ENCODE measurements around the gene S100A12. TPM values are rescaled to one million over a fixed set of nuclear protein-coding genes. Genes with fewer than 3 reads are reported as not detected.
A peak's percentile ranks its signal among the peaks of the same experiment; 100 is the strongest.

S100A12 gene
- total RNA-seq, 3 donors from 2014 or later, result 1.3 to 1.8 TPM; not detected in 1

GRCh38 chr1:153353226-153353947, 22.0 kb downstream of the S100A12 start:
- intact Hi-C loops (cut with DNase I; ENCODE audit: low total_unique reads), result loop anchor here (2.0 kb wide), 1 partner anchor 141 kb away; no protein-coding TSS in a partner anchor

DNA sequence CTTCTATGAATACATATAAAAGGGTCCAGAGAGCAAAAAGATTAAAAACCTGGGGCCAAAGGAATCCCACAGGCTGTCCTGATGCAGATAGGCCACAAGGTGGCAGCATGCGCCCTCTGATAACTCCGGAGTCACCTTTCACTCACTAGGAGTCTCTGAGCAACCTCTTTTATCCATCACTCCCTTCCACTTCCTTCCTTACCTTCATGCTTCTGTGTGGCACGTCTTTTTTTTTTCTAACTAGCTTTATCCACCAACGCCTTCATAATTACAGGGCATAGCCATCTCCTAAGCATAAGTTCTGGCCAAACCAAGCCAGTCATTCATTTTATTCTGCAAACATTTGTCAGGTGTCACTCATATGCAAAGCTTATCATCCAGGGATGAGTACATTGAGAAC, 22.9 kb downstream of the S100A12 start:
- H3K27me3 ChIP-seq, result peaks cover 0 to 6% of the 10 kb centered on the region in 2 donors
- H3K4me3 ChIP-seq, result no peak overlapping the region
- H3K27ac ChIP-seq, result no peak overlapping the region
- H3K9me3 ChIP-seq, result no peaks in the 10 kb centered on the region
- peaks cover 0 to 4% of the 10 kb centered on the region in 2 donors for H3K4me1 ChIP-seq
- peak; percentile 60 to 85 (median 80) for TF ChIP-seq CTCF (IDR thresholded peaks at IDR 0.05)
- no peak for TF ChIP-seq POLR2A (IDR thresholded peaks at IDR 0.05)
- peak in 1 of 3 donors; percentile 37 for TF ChIP-seq POLR2AphosphoS5 (IDR thresholded peaks at IDR 0.05)
- no peaks in the 10 kb centered on the region for H3K36me3 ChIP-seq
- DNase-seq (ENCODE audit: low spot score in 2 of 2), result peak; percentile 45 to 62
- intact Hi-C loops (cut with DNase I; ENCODE audit: low total_unique reads), result loop anchor here (2.0 kb wide), 1 partner anchor 142 kb away; no protein-coding TSS in a partner anchor

More at GRCh38 chr1:153353226-153353947, 22.0 kb downstream of the S100A12 start:
- peak in 1 of 2 donors; percentile 12 for DNase-seq (ENCODE audit: low spot score in 2 of 2)
- H3K4me3 ChIP-seq, result no peak overlapping the region
- no peaks in the 10 kb centered on the region for H3K36me3 ChIP-seq
- peaks cover 0 to under 1% of the 10 kb centered on the region in 2 donors for H3K27me3 ChIP-seq
- peaks cover 0 to 9% of the 10 kb centered on the region in 2 donors for H3K4me1 ChIP-seq
- no peak for TF ChIP-seq POLR2AphosphoS5 (IDR thresholded peaks at IDR 0.05)
- TF ChIP-seq CTCF (IDR thresholded peaks at IDR 0.05), result no peak
- TF ChIP-seq POLR2A (IDR thresholded peaks at IDR 0.05), result no peak
- H3K9me3 ChIP-seq, result no peaks in the 10 kb centered on the region
- no peak overlapping the region for H3K27ac ChIP-seq

DNA sequence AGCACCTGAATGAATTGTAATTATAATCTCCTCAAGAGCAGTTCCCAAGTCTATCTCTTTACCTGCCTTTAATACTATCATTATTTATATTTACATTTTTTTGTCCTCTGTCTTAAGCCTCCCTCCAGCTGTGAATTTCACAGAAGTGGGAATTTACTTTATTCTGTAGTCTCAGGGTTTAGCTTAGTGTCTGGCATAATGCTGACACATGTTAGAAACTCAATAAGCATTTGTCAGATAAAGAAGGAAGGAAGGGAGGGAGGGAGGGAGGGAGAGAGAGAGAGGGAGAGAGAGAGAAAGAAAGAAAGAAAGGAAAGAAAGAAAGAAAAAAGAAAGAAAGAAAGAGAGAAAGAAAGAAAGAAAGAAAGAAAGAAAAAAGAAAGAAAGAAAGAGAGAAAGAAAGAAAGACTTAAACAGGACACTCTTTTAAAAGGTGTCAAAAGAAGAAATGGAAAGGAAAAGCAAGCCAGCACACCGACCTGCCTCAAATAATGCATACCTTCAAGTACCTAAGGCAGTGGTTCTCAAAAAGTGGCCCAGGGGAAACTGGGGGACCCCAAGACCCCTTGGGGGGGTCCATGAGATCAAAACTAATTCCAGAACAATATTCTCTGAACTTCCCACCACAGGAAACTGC, 25.0 kb downstream of the S100A12 start:
- no peak for DNase-seq (ENCODE audit: low spot score in 2 of 2)
- peaks cover 0 to 14% of the 10 kb centered on the region in 2 donors for H3K27me3 ChIP-seq
- intact Hi-C loops (cut with DNase I; ENCODE audit: low total_unique reads), result no loop called here

DNA sequence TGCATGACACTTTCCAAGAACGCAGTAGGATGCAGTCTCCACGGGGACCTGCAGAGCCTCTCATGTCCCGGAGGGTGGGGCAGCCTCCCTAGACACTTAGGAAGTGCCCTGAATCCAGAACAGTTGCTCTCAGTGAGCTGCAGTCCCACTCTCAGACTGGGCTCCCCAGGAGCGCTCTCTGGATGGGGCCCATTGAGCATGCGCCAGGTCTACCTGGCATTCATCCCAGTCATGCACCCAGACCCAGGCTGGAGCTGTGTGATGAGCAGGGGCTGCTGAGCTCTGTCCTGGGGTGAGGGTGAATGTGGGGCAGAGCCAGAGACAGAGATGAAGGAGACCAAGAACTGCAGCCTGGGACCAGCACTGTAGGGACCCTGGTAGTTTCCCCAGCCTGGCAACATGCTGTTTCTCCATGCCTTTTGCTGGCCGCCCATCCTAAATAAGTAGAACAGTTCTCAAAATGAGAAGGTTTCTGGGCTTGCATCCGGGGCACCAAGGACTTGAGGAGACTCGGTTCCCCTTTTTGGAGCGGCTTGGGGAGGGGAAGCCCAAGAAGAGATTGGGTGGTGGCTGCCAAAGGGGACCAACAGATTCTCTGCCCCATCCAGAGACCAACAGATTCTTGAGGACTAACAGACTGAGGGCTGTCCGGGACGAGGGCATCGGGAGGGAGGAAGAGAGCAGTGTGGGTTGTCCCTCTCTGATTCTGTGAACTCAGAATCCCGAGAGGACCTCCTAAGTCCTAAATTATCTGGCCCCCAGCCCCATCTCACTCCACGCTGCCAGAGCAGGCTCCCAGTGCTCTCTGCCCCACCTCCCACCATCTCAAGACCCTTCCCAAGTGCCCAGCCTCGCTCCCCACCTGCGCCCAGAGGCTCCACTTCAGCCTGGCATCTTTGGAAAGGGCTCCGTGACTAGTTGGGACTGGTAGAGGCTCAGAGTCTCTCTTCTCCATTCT, 25.8 kb downstream of the S100A12 start:
- TF ChIP-seq POLR2A (IDR thresholded peaks at IDR 0.05), result no peak
- no peak for TF ChIP-seq CTCF (IDR thresholded peaks at IDR 0.05)
- TF ChIP-seq POLR2AphosphoS5 (IDR thresholded peaks at IDR 0.05), result no peak
- peaks cover 0 to 14% of the 10 kb centered on the region in 2 donors for H3K27me3 ChIP-seq
- no peaks in the 10 kb centered on the region for H3K9me3 ChIP-seq
- H3K4me3 ChIP-seq, result no peak overlapping the region
- H3K36me3 ChIP-seq, result no peaks in the 10 kb centered on the region
- intact Hi-C loops (cut with DNase I; ENCODE audit: low total_unique reads), result no loop called here
- H3K27ac ChIP-seq, result no peak overlapping the region
- no peak for DNase-seq (ENCODE audit: low spot score in 2 of 2)
- H3K4me1 ChIP-seq, result no peaks in the 10 kb centered on the region

More for the DNA sequence above, 25.0 kb downstream of the S100A12 start:
- Histone ChIP-seq H3K4me3 (no peak overlapping the region), H3K9me3 (no peaks in the 10 kb centered on the region), H3K36me3 (no peaks in the 10 kb centered on the region), H3K4me1 (no peaks in the 10 kb centered on the region), H3K27ac (no peak overlapping the region)
- no peak for TF ChIP-seq POLR2AphosphoS5 (IDR thresholded peaks at IDR 0.05)
- TF ChIP-seq CTCF (IDR thresholded peaks at IDR 0.05), result no peak
- TF ChIP-seq POLR2A (IDR thresholded peaks at IDR 0.05), result no peak
